ENCODE measurements around the gene TOP3A. TPM values are rescaled to one million over a fixed set of nuclear protein-coding genes. Genes with fewer than 3 reads are reported as not detected.

The TOP3A gene
- total RNA-seq, 1 experiment from 2014 or later = 68.7 TPM

DNA sequence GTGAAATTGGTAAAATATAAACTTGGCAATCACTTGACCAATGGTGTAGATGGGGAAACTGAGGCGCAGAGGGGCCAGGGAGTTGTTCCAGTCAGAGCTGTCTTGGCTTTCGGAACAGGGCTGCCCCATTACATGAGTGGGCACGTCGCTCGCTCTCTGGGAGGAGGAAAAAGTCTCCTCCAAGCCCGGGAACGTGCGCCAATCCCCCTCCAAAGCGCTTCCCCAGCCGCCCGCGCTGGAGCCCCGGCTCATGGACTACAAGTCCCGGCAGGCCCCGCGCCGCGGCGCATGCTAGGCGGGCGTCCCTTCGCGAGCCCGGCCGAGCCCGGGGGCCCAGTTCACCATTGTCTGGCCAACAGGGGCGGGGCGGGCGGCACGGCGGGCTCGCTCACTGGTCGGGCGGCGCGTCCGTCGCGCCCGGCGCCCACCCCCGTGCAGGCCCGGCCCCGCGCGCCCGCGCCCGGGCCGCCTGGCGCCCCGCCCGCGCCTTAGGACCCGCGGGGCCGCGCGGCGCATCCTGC, 89.6 kb downstream of the TOP3A start, which contains the start of gene LLGL1:
LLGL1 (plus strand) TSS at position 515 of the 521 bp plus-strand sequence. CDS start 48 bp downstream, outside the sequence.
- peaks cover 22 to 28% of the 10 kb centered on the region in 2 experiments for H3K4me1 Mint-ChIP-seq
- peak within 1 kb of the TSS; percentile 11 for H3T11ph ChIP-seq (ENCODE audit: low read length)

More for the DNA sequence above, 89.6 kb downstream of the TOP3A start, which contains the start of gene LLGL1:
- H4K8ac ChIP-seq (replicated peaks; ENCODE audit: insufficient read length, low read depth, low read length) = no peak within 1 kb of the TSS
- H3K9ac ChIP-seq (ENCODE audit: extremely low read depth, insufficient read length, low read length) = peak within 1 kb of the TSS; percentile 84
- H4K20me1 ChIP-seq (ENCODE audit: control insufficient read depth, insufficient read depth, insufficient read length) = no peaks in the 10 kb centered on the region
- H2BK12ac ChIP-seq (ENCODE audit: insufficient read length, low read depth, low read length) = peak within 1 kb of the TSS; percentile 18
- H3K23ac ChIP-seq (ENCODE audit: insufficient read length, low read depth, low read length) = no peak within 1 kb of the TSS
- H2BK20ac ChIP-seq (ENCODE audit: low read depth, low read length, poor library complexity, severe bottlenecking) = no peak within 1 kb of the TSS
- H3K27ac Mint-ChIP-seq = peak within 1 kb of the TSS; percentile 100
- peaks cover 3% of the 10 kb centered on the region; the same call in 1 of the 2 replicates for H3K4me1 ChIP-seq (ENCODE audit: insufficient read depth, low read length)
- peaks cover 2 to 5% (median 4%) of the 10 kb centered on the region in 3 experiments; a peak in 3 of 7 replicates for H3K36me3 Mint-ChIP-seq (ENCODE audit: insufficient read depth in 1 of 3, low read depth in 3 of 3)
- TF ChIP-seq, protein P1, sequence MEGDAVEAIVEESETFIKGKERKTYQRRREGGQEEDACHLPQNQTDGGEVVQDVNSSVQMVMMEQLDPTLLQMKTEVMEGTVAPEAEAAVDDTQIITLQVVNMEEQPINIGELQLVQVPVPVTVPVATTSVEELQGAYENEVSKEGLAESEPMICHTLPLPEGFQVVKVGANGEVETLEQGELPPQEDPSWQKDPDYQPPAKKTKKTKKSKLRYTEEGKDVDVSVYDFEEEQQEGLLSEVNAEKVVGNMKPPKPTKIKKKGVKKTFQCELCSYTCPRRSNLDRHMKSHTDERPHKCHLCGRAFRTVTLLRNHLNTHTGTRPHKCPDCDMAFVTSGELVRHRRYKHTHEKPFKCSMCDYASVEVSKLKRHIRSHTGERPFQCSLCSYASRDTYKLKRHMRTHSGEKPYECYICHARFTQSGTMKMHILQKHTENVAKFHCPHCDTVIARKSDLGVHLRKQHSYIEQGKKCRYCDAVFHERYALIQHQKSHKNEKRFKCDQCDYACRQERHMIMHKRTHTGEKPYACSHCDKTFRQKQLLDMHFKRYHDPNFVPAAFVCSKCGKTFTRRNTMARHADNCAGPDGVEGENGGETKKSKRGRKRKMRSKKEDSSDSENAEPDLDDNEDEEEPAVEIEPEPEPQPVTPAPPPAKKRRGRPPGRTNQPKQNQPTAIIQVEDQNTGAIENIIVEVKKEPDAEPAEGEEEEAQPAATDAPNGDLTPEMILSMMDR (conservative IDR thresholded peaks at IDR 0.05) = no peak
- no peak within 1 kb of the TSS for H2BK120ac ChIP-seq (ENCODE audit: low read depth, low read length, poor library complexity, severe bottlenecking)
- no peaks in the 10 kb centered on the region; a peak in 1 of 5 replicates for H3K9me3 Mint-ChIP-seq
- no peaks in the 10 kb centered on the region for H3K9me3 ChIP-seq (ENCODE audit: control insufficient read depth, low read depth, low read length)
- H3K56ac ChIP-seq (ENCODE audit: insufficient read length, low read depth, low read length) = no peak within 1 kb of the TSS
- H4K91ac ChIP-seq (ENCODE audit: insufficient read length, low read depth, low read length) = no peak within 1 kb of the TSS
- no peak within 1 kb of the TSS for H2BK15ac ChIP-seq (ENCODE audit: low read depth, low read length)
- peak within 1 kb of the TSS; percentile 93 for H3K27ac ChIP-seq (ENCODE audit: insufficient read length, low read depth, low read length)
- H3K18ac ChIP-seq (ENCODE audit: insufficient read length, low read depth, low read length) = peak within 1 kb of the TSS; percentile 88
- peak within 1 kb of the TSS; percentile 99 for H3K4me2 ChIP-seq (ENCODE audit: insufficient read depth, insufficient read length, low read length)
- H2AK5ac ChIP-seq (ENCODE audit: insufficient read length, low read length) = no peak within 1 kb of the TSS
- H4K5ac ChIP-seq (ENCODE audit: insufficient read length, low read depth, low read length) = no peak within 1 kb of the TSS
- no peaks in the 10 kb centered on the region for H3K27me3 Mint-ChIP-seq (ENCODE audit: low read depth)
- H3K14ac ChIP-seq (ENCODE audit: insufficient read depth, low read length) = peak within 1 kb of the TSS; percentile 94
- H3K79me2 ChIP-seq (ENCODE audit: insufficient read depth, low read length) = peaks cover 23% of the 10 kb centered on the region; the same call in 1 of the 2 replicates
- peak within 1 kb of the TSS; percentile 96 to 98 for H3K4me3 Mint-ChIP-seq
- peaks cover 9% of the 10 kb centered on the region for H3K79me1 ChIP-seq (ENCODE audit: insufficient read depth, low read depth, low read length, poor library complexity, severe bottlenecking)
- H3K27me3 ChIP-seq (ENCODE audit: insufficient read depth, low read length) = no peaks in the 10 kb centered on the region
- no CpG with 5 or more reads among the region's 60 CpGs for WGBS (ENCODE audit: extremely low coverage, insufficient read length, low lambda C conversion rate)
- no peak within 1 kb of the TSS for H2AFZ ChIP-seq (ENCODE audit: low read length)
- no peak within 1 kb of the TSS for H2BK5ac ChIP-seq (ENCODE audit: insufficient read length, low read length)
- peak; percentile 98 for DNase-seq
- no peak within 1 kb of the TSS; the same call in 1 of the 2 replicates for H3K4ac ChIP-seq (ENCODE audit: low read depth, low read length)
- H3K23me2 ChIP-seq (ENCODE audit: insufficient read length, low read depth, low read length, poor library complexity, severe bottlenecking) = peaks cover 11% of the 10 kb centered on the region
